H1 (cell line): Measurements from ENCODE around the gene TMEM115. TPM values are rescaled to one million over a fixed set of nuclear protein-coding genes. Genes with fewer than 3 reads are reported as not detected.

Experiments
- BACH1 ChIP-seq: IDR thresholded peaks from 2 replicates; pipeline ENCODE4 v1.6.1; 2012; ENCODE audit warnings: low read length, improper control_type of control experiment
- CREB1 ChIP-seq: IDR thresholded peaks from 2 replicates; pipeline ENCODE4 v1.6.1; 2012; ENCODE audit warnings: inconsistent platforms
- HDAC2 ChIP-seq, 2 experiments: fragments of 300-600 bp in 1 of 2; sonication (generic) in 1 of 2; IDR thresholded peaks; 2 replicates each; pipeline ENCODE4 v1.6.1; 2011 to 2012; ENCODE audit warnings: low read depth in 2 of 2, low read length in 2 of 2, mild to moderate bottlenecking in 2 of 2, moderate library complexity in 2 of 2, borderline replicate concordance in 1 of 2, inconsistent platforms in 1 of 2
- JUN ChIP-seq: IDR thresholded peaks from 2 replicates; pipeline ENCODE4 v1.6.1; 2011; ENCODE audit warnings: low read depth, mild to moderate bottlenecking, improper control_type of control experiment, low read length
- JUND ChIP-seq: IDR thresholded peaks from 2 replicates; pipeline ENCODE4 v1.6.1; 2011; ENCODE audit warnings: mild to moderate bottlenecking, improper control_type of control experiment, low read length
- PHF8 ChIP-seq: fragments of 200-600 bp; sonication (generic); conservative IDR thresholded peaks from 2 replicates; pipeline ENCODE4 v1.7.1; 2012; ENCODE audit warnings: low read depth, mild to moderate bottlenecking, inconsistent platforms, low read length, moderate library complexity
- RBBP5 ChIP-seq: IDR thresholded peaks from 2 replicates; pipeline ENCODE4 v1.7.1; 2012; ENCODE audit warnings: low read depth, mild to moderate bottlenecking, inconsistent platforms, low read length, moderate library complexity, borderline replicate concordance
- RXRA ChIP-seq: IDR thresholded peaks from 2 replicates; pipeline ENCODE4 v1.6.1; 2011; ENCODE audit warnings: low read depth, mild to moderate bottlenecking, low read length, moderate library complexity; ENCODE audit not compliant: insufficient read depth
- SP4 ChIP-seq: IDR thresholded peaks from 2 replicates; pipeline ENCODE4 v1.6.1; 2012; ENCODE audit warnings: low read length, inconsistent platforms
- TBP ChIP-seq: IDR thresholded peaks from 2 replicates; pipeline ENCODE4 v1.6.1; 2011; ENCODE audit warnings: low read depth, low read length, improper control_type of control experiment
- polyA plus RNA-seq, 7 experiments: library from polyadenylated mRNA; depleted of rRNA in 3 of 7; stranded (reverse) in 5 of 7; unstranded in 2 of 7; fragments of >200 nt in 5 of 7; fragments of 200-250 nt in 2 of 7; gene quantifications; 1 replicate in 5 of 7; 2 replicates in 1 of 7; 4 replicates in 1 of 7; pipeline versions ENCODE4 v1.2.1 to v1.2.3, GENCODE V29; 2011 to 2013; ENCODE audit warnings: missing spikeins in 2 of 7, mixed read lengths in 2 of 7
- total RNA-seq: library from RNA; stranded (reverse); fragmentation: NEBNext Ultra II Directional; extraction: Animal tissue kit (Norgen Biotek cat#: 25700); gene quantifications from 2 replicates; pipeline ENCODE4 v1.2.1, GENCODE V29; 2021
- TF ChIP-seq, protein P1 (sequence below): fragments of 300-600 bp; sonication (generic); IDR thresholded peaks from 2 replicates; pipeline ENCODE4 v1.7.1; 2012; ENCODE audit warnings: low read length, moderate library complexity, mild to moderate bottlenecking, inconsistent platforms; ENCODE audit not compliant: insufficient replicate concordance
- TF ChIP-seq, protein P2 (sequence below): IDR thresholded peaks from 2 replicates; pipeline ENCODE4 v1.6.1; 2011; ENCODE audit warnings: low read depth, mild to moderate bottlenecking, low read length; ENCODE audit not compliant: insufficient read depth

TMEM115 gene
- total and polyA plus RNA-seq, 2 of the 8 experiments (the other 6 are each of a cell fraction or from before 2014, with no cell fraction given), result 25.4 to 32.4 TPM

DNA sequence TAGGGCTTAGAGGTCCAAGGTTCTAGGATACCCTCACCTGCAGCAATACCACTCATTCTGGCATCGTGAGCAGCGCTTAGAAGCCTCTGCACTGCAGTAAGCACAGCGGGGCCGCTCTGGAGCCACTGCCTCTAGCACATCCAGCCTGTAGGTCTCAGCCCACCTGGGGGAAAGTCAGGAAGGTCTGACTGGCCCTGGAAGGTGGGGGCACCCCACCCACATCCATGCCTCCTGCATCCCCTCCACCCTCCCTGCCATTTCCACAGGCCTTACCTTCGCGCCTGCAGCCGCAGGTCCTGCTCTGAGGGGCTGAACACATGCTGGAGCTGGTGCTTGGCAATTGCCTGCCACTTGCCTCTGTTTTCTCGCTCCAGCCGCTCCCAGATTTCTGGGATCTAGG is 17.8 kb downstream of the TMEM115 start (continued):
- TF ChIP-seq, protein P1, sequence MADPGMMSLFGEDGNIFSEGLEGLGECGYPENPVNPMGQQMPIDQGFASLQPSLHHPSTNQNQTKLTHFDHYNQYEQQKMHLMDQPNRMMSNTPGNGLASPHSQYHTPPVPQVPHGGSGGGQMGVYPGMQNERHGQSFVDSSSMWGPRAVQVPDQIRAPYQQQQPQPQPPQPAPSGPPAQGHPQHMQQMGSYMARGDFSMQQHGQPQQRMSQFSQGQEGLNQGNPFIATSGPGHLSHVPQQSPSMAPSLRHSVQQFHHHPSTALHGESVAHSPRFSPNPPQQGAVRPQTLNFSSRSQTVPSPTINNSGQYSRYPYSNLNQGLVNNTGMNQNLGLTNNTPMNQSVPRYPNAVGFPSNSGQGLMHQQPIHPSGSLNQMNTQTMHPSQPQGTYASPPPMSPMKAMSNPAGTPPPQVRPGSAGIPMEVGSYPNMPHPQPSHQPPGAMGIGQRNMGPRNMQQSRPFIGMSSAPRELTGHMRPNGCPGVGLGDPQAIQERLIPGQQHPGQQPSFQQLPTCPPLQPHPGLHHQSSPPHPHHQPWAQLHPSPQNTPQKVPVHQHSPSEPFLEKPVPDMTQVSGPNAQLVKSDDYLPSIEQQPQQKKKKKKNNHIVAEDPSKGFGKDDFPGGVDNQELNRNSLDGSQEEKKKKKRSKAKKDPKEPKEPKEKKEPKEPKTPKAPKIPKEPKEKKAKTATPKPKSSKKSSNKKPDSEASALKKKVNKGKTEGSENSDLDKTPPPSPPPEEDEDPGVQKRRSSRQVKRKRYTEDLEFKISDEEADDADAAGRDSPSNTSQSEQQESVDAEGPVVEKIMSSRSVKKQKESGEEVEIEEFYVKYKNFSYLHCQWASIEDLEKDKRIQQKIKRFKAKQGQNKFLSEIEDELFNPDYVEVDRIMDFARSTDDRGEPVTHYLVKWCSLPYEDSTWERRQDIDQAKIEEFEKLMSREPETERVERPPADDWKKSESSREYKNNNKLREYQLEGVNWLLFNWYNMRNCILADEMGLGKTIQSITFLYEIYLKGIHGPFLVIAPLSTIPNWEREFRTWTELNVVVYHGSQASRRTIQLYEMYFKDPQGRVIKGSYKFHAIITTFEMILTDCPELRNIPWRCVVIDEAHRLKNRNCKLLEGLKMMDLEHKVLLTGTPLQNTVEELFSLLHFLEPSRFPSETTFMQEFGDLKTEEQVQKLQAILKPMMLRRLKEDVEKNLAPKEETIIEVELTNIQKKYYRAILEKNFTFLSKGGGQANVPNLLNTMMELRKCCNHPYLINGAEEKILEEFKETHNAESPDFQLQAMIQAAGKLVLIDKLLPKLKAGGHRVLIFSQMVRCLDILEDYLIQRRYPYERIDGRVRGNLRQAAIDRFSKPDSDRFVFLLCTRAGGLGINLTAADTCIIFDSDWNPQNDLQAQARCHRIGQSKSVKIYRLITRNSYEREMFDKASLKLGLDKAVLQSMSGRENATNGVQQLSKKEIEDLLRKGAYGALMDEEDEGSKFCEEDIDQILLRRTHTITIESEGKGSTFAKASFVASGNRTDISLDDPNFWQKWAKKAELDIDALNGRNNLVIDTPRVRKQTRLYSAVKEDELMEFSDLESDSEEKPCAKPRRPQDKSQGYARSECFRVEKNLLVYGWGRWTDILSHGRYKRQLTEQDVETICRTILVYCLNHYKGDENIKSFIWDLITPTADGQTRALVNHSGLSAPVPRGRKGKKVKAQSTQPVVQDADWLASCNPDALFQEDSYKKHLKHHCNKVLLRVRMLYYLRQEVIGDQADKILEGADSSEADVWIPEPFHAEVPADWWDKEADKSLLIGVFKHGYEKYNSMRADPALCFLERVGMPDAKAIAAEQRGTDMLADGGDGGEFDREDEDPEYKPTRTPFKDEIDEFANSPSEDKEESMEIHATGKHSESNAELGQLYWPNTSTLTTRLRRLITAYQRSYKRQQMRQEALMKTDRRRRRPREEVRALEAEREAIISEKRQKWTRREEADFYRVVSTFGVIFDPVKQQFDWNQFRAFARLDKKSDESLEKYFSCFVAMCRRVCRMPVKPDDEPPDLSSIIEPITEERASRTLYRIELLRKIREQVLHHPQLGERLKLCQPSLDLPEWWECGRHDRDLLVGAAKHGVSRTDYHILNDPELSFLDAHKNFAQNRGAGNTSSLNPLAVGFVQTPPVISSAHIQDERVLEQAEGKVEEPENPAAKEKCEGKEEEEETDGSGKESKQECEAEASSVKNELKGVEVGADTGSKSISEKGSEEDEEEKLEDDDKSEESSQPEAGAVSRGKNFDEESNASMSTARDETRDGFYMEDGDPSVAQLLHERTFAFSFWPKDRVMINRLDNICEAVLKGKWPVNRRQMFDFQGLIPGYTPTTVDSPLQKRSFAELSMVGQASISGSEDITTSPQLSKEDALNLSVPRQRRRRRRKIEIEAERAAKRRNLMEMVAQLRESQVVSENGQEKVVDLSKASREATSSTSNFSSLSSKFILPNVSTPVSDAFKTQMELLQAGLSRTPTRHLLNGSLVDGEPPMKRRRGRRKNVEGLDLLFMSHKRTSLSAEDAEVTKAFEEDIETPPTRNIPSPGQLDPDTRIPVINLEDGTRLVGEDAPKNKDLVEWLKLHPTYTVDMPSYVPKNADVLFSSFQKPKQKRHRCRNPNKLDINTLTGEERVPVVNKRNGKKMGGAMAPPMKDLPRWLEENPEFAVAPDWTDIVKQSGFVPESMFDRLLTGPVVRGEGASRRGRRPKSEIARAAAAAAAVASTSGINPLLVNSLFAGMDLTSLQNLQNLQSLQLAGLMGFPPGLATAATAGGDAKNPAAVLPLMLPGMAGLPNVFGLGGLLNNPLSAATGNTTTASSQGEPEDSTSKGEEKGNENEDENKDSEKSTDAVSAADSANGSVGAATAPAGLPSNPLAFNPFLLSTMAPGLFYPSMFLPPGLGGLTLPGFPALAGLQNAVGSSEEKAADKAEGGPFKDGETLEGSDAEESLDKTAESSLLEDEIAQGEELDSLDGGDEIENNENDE, result no peak
- TF ChIP-seq HDAC2 (IDR thresholded peaks at IDR 0.05; ENCODE audit: borderline replicate concordance in 1 of 2, low read depth in 2 of 2, low read length in 2 of 2), result no peak
- no peak for TF ChIP-seq JUND
- no peak for TF ChIP-seq RBBP5
- no peak for TF ChIP-seq SP4
- no peak for TF ChIP-seq RXRA
- TF ChIP-seq JUN, result no peak
- no peak for TF ChIP-seq TBP
- no peak for TF ChIP-seq BACH1
- TF ChIP-seq, protein P2, sequence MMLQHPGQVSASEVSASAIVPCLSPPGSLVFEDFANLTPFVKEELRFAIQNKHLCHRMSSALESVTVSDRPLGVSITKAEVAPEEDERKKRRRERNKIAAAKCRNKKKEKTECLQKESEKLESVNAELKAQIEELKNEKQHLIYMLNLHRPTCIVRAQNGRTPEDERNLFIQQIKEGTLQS, result no peak
- TF ChIP-seq PHF8, result no peak
- TF ChIP-seq CREB1, result no peak
